Hair follicle dermal papilla cell (primary cell): ENCODE measurements around the gene AMPH. TPM values are rescaled to one million over a fixed set of nuclear protein-coding genes. Genes with fewer than 3 reads are reported as not detected.

ENCODE experiments used
- small RNA-seq: library from RNA; depleted of rRNA; stranded (forward); fragments of <200 nt; gene quantifications from one replicate; pipeline ENCODE3, GENCODE V24; 2012
- total RNA-seq: library from RNA; depleted of rRNA; stranded (reverse); fragments of >200 nt; gene quantifications from 2 replicates; pipeline ENCODE4 v1.2.3, GENCODE V29; 2012

AMPH gene
- total RNA-seq, result 18.3 and 22.6 TPM in 2 replicates

DNA sequence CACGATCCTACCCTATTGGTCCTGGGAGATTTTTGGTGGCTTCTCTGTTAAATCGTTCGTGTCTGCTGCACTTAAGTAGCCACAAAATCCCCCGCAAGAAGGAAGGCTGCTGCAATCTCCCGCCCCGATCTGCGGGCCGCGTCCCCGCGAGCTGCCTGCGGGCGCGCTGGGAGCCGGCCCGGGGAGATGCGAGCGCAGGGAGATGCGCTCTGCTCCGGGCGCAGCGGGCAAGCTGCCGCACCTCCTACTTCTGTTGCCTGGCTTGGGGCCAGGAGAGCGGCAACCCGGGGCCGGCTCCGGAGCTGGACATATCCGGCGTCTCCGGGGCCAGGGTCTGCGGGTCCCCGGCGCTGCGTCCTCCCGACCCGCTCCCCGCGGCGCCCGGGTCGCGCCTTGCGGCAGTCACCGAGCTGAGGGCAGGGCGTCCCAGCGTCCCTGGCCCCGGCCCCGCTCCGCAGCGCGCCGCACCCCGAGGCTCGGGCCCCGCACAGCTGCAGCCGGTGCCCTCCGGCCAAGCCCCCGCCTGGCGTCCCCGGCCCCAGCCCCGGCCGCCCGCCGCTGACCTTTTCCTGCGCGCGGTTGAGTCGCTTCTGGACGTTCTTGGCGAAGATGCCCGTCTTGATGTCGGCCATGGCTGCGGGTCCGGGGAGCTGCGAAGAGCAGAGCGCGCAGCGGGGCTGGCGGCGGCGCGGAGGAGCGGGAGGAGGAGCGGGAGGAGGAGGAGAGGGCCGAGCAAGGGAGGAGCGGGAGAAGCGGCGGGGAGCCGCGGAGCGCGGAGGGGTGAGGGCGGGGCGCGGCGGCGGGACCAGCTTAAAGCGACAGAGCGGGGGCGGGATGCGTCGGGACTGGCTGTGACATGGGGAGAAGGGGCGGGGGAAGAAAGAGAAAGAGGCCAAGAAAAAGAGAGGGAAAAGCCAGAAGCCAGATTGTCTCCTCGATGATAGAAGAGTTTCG lies at the start of gene AMPH:
AMPH (minus strand) TSS at position 654 of the 954 bp plus-strand sequence; CDS start at position 632, 22 bp downstream.

Small RNAs within 50 kb of the gene (small RNA-seq; reads per million reads assigned to genes)
- not detected for gene RN7SL83P
- gene TRGV6, result not detected
